HuH-7 (cell line): Measurements from ENCODE around the gene INPP5A.
"Not testable (repeated sequence)": the region's sequence is repeated elsewhere in the genome, so short reads cannot be mapped to it uniquely, and the experiment has no call there.

ENCODE experiments used
- DNase-seq: peaks from one replicate; pipeline ENCODE4 v3.0.0; 2011; ENCODE audit warnings: low spot score

Gene INPP5A

DNA sequence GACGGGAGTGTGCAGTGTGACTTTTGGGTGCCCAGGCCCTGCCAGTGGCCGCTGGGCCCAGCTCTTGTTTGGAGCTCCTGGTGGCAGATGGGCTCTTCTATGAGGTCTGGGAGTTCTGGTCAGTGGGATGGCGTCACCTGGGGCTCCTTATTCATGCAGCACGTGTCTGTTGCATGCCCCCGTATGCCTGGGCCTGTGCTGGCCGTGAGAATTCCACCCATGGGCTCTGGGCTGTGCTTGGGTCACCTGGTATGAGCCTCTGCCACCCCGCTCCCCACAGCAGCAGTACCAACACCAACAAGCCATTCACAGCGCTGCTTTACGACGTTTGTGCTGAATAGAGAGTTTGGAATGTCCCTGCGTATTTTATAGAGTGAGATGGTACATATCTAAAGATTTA, 27.1 kb downstream of the INPP5A start:
- no peak for DNase-seq

DNA sequence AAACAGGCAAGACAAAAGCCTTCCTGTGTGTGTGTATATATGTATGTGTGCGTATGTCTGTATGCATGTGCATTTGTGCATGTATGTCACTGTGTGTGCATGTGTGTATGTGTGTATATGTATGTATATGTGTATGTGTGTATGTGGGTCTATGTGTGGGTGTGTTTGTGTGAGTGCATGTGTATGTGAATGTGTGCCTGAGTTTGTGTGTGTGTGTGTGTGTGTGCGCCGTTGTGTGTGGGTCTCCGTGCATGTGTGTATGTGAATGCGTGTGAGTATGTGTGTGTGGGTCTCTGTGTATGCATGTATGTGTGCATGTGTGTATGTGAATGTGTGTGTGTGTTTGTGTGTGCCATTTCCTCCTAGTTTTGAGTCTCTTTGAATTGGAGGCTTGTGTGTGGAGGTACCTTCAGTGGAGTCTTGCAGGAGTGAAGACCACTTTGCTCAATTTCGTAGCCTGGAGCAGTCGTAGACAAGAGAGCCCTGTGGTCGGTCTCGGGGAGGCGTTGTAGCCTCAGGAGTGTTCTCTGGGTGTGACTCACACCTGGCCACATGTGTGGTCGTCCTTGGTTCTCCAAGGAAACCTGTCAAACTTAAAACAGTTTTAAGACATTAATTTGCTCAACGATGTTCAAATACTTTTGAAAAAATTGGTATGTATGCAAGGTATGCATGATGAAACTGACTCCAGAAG, 28.1 kb downstream of the INPP5A start:
- DNase-seq, result no peak

DNA sequence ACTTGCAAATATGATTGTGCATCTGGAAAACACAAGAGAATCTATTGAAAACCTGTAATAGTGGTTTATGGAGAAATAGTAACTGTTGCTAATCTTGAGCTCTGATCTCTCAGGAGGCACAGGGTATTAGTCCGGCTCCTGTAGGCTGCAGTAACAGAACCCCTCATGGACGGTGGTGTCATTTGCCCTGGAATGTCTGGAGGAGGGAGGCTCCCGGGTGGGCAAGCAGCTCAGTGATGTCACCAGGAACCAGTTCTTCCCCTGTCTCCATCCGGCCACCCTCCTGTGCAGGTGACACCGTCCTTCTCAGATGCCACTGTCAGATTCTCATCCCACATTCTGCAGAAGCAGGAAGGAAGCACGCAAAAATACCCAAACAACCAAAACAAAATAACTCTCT, 29.3 kb downstream of the INPP5A start:
- no peak for DNase-seq

DNA sequence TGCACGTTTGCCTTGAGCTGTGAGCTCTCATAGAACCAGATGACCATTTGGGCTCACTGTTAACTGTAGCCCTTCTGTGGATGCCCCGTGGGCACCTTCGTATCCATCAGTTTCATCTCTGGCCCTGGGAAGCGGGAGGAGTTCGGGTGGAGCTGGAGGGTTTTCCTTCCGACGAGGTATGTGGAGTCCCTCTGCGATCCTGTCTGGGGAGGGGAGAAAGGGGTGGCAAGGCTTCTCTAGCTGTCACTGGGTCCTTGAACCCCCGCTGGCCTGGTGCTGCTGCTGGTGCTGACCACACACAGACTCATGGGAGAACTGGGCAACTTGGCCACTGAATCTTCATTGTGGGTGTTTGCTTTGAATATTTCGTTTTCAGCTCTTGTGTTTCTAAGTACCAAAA, 32.7 kb downstream of the INPP5A start:
- DNase-seq, result no peak

DNA sequence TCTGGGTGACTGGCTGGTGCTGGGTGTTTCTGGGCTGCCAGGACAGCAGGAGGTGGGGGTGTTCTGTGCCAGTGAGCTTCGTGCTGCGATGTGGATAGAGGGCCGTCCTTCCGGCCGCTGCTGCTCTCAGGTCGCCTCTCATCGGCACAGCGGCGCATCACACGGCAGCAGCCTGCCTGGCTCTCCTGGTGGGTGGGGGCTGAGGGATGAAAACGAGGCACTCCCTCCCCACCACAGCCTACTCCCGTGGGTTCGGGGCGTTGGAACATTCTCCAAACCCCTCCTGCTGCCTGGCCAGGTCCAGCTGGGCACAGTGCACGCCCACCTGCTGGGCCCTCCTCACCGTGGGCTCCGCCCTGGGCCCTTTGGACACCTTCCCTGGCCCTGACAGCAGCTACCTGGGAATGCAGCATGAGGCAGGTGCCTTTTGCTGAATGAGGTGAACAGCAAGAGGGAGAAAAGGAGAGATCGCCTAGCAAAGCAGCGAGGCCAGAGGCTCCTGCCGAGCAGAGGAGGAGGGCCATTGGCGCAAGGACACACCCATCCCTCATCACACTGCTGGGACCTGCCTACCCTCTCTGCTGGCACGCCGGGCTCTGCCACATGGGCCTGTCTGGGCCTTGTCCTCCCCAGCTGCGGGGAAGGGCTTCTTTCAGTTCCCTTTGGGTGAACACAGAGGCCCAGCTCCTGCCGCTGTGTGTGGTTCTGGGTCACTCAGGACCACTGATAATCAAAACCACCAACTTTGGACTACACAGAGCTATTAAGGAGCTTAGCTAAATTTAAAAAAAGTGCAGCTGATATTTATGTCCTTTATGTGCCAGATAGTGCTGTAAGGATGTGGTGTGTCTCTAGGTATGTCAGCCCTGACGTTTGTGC, 33.4 kb downstream of the INPP5A start:
- no peak for DNase-seq

DNA sequence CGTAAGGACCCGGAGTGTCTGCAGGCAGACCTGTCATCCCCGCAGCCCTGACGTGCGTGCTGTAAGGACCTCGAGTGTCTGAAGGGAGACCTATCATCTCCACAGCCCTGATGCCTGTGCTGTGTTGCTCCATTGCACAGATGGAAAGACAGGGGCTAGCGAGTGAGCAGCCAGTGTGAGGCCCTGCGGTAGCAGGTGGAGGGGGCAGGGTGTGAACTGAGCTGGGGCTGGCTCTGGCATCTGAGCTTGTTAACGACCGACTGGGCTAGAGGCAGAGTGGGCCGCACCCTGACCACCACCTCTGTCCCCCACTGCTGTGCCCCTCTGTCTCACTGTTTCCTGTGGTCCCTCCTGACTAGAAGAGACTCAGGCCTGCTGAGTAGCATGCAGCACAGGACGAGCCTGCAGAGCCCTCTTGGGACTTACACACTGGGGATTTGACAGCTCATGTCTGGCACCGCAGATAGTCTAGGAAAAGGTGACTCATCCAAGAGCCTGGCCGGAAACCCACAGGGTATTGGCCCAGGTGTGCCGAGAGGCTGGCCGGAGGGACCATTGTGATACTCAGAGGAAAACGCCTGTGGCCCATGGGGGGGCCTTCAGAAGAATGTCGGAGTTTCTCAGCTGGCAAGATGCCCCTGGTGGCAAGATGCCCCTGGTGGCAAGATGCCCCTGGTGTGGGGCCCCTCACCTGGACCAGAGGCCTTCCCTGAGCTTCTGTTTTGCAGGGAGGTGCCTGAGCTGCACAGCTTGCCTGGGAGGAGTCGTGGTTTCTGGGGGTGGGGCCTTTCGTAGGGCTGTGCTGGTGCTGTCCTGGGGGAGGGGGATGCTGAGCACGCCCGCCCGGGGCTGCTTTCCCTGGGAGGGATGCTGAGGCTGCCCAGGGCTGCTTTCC, 34.3 kb downstream of the INPP5A start:
- no peak for DNase-seq

DNA sequence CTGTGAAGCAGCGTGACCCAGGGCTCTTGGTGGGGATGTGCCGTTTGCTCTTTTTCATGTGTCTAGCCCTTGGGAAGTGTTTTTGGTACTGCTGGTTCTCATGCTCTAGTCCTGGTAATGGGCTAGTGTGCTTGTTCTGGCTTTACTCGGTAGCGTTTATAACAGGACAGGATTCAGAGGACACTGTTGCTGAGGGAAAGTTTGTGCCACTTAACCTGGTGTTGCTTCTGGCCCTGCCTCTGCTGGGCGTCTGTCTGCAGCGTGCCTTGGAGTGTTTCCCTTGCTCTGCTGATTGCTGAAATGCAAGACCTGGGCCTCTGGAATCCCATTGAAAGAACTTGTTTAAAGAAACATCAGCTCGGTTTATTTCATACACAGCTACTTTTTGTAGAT, 35.0 kb downstream of the INPP5A start:
- DNase-seq, result no peak

DNA sequence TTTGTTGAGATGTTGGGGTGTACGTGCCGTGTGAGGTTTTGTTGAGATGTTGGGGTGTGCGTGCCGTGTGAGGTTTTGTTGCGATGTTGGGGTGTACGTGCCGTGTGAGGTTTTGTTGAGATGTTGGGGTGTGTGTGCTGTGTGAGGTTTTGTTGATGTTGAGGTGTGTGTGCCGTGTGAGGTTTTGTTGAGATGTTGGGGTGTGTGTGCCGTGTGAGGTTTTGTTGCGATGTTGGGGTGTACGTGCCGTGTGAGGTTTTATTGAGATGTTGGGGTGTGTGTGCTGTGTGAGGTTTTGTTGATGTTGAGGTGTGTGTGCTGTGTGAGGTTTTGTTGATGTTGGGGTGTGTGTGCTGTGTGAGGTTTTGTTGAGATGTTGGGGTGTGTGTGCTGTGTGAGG, 35.4 kb downstream of the INPP5A start:
- DNase-seq, result not testable (repeated sequence)

DNA sequence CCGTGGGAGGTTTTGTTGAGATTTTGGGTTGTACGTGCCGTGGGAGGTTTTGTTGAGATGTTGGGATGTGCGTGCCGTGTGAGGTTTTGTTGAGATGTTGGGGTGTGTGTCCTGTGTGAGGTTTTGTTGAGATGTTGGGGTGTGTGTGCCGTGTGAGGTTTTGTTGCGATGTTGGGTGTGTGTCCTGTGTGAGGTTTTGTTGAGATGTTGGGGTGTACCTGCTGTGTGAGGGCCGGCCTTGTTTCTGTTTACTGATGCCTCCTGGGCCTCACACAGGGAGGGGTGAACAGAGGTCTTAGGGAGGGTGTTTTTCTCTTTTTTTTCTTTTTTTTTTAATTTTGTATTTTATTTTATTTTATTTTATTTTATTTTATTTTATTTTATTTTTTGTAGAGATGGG, 36.7 kb downstream of the INPP5A start:
- DNase-seq, result no peak

DNA sequence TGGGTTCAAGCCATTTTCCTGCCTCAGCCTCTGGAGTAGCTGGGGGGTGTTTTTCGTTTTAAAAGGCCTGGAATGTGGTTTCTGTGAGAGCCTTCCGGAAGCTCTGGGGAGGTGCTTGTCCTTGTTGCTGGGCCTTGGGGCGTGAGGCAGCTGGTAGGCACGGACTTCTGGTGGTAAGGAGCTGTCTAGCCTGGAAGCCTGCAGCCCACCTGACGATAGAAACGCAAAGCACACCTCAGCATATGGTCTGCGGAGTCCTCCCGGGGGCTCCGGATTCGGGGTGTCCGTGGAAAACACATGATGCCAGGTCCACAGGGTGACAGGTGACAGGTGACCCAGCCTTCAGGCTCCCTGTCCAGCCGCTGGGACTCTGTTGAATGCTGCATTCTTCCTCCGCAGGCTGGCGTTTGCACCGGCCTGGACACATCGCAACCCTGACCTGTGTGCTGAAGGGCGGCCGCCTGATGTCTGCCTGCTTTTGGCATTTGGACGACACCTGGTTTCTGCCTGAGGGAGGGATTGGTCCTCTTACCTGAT, 37.3 kb downstream of the INPP5A start:
- no peak for DNase-seq

DNA sequence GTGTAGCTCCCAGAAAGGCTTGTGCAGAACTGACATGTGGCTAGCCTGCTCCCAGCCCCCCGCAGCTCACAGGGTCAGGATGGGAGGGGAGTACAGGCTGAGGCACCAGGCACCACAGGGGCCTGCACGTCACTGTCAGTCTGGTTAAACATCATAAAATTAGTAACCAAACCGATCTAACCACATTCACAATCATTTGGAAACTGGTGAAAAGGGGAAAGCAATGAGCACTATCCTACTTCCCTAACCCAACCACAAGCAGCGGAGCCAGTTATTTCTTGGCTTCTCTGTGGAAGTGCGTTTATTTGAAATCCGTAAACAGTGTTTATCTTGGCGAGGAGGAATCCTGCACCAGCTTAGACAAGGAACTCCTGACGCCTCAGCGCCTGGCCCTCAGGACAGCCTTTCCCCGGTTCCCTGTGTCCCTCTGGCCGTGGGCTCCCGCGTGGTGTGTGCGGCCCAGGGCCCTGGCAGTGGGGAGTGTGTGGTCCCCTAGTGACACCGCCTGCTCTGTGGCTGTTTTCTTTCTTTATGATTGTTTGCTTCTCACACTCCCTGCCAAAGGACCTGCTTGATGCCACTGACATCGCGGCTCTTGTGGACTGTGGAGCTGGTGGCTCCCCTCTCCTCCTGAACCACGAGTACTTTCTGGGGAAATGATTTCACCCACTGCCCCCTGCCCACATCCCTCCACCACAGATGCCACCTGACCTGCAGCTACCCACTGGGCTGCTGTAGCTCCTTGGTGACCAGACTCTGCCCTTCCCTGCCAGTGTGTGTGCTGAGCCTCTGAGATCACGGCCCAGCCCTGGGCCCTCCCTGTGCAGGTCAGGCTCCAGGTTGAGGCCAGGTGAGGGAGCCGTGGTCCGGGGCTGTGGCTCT, 38.0 kb downstream of the INPP5A start:
- DNase-seq, result no peak

DNA sequence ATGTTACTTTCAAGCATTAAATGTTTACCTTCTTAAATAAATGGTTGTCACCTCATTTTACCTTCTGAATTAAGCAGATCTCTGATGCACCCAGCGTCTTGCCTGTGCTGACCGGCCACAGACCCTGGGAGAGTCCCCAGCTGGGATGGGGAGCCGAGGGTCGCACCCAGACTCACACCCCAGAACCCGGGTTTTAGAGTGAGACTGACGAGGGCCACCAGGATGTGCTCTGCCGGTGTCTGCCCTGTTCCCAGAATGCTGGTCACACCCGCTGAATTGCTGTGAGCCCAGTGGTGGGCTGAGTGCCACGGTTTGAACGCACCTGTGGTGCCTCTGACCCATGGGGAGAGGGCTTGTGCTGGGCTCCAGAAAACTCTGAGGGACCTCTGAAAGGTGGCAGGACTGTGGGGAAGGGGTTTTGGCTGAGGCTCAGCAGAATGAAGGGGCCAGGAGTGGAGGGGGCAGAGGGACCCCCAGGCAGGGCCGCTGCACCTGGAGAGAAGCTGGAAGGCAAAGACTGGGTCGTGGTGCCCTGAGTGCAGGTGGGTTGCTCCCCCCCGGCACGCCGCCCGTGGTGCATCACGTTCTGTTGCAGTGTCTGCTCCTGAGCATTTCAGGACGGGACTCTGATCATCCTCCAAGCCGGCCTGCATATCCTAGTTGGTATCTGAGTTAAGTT, 39.2 kb downstream of the INPP5A start:
- no peak for DNase-seq

DNA sequence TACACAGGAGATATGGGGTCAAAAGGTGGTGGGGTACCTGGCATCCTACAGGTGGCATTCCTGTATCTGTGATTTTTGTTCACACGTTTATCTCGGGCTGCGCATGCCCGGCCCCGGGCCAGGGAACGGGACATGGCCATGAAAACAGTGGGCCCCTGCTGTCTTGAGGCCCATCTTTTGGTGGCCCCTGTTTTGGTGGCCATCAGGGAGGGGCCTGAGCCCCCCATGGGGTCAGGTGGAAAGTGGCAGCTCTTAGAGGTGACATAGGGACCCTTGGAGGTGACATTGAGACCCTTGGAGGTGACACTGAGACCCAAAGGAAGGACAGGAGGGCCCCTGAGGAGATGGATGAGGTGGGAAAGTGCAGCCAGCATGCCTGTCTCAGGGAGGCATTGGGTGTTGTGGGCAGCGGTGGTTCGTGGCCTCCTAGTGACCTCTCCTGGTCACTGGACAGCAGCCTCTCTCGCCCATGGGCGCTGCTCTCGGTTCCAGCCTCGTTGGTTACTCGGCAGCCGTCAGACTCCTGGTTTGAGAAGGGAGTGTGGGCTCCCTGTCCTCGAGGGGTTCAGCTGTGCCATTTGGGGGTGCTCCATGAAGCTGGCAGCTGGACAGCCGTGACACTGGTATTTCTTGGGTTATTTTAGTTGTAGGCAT, 39.9 kb downstream of the INPP5A start:
- no peak for DNase-seq

DNA sequence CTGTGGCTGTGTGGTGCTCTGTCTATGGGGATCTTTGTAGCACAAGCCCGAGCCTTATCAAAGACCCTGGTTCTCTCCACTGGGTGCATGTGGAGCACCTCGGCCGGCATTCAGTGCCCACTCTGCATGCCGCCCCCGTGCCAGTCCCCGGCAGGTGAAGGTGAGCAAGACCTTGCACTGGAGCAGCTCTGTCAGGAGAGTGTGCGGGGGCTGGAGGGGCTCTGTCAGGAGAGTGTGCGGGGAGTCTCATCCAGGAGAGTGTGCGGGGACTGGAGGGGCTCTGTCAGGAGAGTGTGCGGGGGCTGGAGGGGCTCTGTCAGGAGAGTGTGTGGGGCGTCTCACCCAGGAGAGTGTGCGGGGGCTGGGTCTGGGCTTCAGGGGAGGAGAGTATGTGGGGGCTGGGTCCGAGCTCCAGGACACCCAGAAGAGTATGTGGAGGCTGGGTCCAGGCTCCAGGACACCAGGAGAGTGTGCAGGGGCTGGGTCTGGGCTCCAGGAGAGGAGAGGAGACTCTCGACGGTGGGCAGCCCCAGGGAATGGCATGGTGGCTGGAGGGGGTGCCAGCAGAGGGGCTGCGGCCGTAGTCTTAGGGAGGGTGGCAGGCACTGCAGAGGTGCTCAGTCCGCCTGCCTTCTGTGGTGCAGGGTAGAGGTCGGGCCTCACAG, 40.8 kb downstream of the INPP5A start:
- no peak for DNase-seq

DNA sequence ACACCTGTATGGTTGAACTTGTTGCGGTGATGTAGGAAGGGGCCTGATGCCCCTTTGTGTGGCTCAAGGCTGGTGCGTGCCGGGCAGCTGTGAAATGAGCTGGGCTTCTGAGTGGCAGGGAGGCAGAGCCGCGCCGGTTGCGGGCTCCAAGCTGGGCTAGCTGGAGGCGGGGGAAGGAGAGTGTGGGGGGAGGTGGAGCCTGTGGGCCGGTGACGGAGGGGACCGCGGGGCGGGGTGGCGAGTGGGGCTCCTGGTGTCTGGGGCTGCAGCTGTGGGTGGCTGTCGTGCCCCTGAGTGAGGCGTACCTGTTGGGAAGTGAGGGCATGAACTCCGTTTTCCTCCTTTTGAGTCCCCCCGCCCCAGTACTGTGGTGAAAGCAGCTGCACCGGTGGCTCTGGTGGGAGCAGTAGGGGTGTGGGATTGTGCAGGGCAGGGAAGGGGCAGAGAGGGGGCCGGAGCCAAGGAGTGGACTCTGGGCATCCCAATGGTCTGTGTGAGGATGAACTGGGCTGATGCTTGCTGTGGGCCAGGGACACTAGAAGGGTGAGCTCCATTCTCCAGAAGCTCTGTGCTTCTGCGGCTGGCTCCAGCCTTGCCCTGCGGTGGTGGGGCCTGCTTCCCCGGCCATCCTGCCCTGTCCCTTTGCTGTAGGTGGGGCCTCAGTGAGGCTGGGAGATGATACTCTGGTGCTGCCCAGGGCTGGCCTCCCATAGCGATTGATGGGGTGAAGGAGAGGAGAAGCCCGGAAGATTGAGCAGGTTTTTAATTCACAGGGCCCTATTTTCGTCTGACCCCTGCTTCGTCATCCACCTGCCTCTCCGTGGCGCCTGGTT, 41.7 kb downstream of the INPP5A start:
- DNase-seq, result no peak

DNA sequence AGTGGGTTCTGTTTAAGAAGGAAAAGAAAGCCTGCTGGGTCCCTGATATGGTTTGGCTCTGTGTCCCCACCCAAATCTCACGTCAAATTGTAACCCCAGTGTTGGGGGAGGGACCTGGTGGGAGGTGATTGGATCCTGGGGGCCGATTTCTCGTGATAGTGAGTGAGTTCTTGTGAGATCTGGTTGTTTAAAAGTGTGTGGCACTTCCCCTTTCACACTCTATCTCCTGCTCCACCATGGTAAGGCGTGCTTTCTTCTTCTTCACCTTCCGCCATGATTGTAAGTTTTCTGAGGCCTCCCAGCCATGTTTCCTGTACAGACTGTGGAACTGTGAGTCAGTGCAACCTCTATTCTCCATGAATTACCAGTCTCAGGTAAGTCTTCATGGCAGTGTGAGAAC, 42.6 kb downstream of the INPP5A start:
- no peak for DNase-seq

DNA sequence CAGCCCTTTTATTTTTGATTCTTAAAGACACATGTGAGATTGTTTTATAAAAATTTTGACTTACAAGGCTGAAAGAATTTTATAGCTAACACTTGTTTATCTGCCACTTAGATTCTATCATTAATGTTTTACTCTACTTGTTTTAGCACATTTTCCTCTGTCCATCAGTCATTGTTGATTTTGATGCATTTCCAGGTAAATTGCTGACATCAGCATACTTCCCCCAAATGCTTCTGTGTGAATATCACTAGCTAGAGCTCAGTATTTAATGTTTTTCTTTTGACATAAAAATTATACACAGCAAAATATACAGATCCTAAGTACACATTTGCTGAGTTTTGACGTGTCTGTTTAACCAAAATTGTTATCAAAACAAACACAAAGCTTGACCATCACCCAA, 43.0 kb downstream of the INPP5A start:
- DNase-seq, result no peak

DNA sequence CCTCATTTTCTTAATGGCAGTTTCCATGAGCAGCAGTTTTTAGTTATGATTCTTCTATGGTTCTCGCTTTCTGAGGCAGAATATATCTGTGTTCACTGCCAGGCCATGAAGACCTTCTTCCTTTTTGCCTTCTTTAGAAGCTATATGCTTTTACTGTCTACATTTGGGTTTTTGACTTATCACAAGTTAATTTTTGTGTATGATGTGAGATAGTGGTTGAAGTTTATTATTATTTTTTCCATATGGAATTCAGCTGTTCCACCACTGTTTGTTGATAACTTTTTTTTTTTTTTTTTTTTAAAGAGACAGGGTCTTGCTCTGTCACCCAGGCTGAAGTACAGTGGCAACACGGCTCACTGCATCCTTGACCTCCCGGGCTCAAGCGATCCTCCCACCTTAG, 44.5 kb downstream of the INPP5A start:
- no peak for DNase-seq

DNA sequence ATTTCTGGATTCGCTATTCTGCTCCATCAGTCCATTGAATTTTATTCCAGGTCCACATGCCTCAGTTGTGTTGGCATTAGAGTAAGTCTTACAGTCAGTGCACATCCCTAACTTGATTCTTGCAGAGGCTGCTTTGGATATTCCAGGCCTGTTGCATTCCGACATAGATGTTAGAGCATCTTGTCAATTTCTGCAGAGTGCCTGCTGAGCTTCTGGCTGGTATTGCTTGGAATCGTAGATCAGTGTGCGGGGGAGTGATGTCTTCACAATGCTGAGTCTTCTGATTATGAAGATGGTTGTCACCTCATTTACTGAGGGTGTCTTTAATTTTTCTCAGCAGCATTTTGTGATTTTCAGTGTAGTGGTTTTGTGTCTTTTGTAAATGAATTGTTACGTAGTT, 45.2 kb downstream of the INPP5A start:
- DNase-seq, result no peak
